DOHH2 (cell line): ENCODE results near the gene FHOD1.

Experiments used
- H3F3A ChIP-seq: fragments of 200-600 bp; sonication (generic), shearing (Covaris generic); 2 replicates; pipeline ENCODE4 v1.6.0; 2016; ENCODE audit warnings: antibody characterized with exemption, mild to moderate bottlenecking; ENCODE audit not compliant: control insufficient read depth, insufficient read depth
- H3K27ac ChIP-seq: fragments of 200-600 bp; sonication (generic); 2 replicates; pipeline ENCODE4 v1.5.1; 2014; ENCODE audit warnings: low read depth, mild to moderate bottlenecking, low read length, moderate library complexity
- H3K27me3 ChIP-seq: fragments of 200-600 bp; sonication (generic); 2 replicates; pipeline ENCODE4 v1.6.1; 2014; ENCODE audit warnings: mild to moderate bottlenecking, low read length, mixed read lengths; ENCODE audit not compliant: control insufficient read depth
- H3K36me3 ChIP-seq: fragments of 200-600 bp; sonication (generic); 2 replicates; pipeline ENCODE4 v1.6.1; 2014; ENCODE audit warnings: mild to moderate bottlenecking, low read length, moderate library complexity, mixed read lengths; ENCODE audit not compliant: control insufficient read depth
- H3K4me1 ChIP-seq: fragments of 200-600 bp; sonication (generic); 2 replicates; pipeline ENCODE4 v1.6.1; 2014; ENCODE audit warnings: mild to moderate bottlenecking, low read length, mixed read lengths; ENCODE audit not compliant: control insufficient read depth
- H3K4me2 ChIP-seq: fragments of 200-600 bp; sonication (generic); 2 replicates; pipeline ENCODE4 v1.6.0; 2014; ENCODE audit warnings: mild to moderate bottlenecking, low read length, moderate library complexity
- H3K4me3 ChIP-seq: fragments of 200-600 bp; sonication (generic); 2 replicates; pipeline ENCODE4 v1.5.1; 2014; ENCODE audit warnings: mild to moderate bottlenecking, low read length, mixed read lengths
- H3K79me2 ChIP-seq: fragments of 200-600 bp; sonication (generic); 2 replicates; pipeline ENCODE4 v1.6.1; 2014; ENCODE audit warnings: mild to moderate bottlenecking, low read length, mixed read lengths; ENCODE audit not compliant: control insufficient read depth
- H3K9me2 ChIP-seq: fragments of 200-600 bp; sonication (generic); replicated peaks from 2 replicates; pipeline ENCODE4 v1.6.1; 2014; ENCODE audit warnings: mild to moderate bottlenecking, low read length, mixed read lengths; ENCODE audit not compliant: control insufficient read depth
- H3K9me3 ChIP-seq: fragments of 200-600 bp; sonication (generic); 2 replicates; pipeline ENCODE4 v1.6.1; 2014; ENCODE audit warnings: antibody characterized with exemption, low read length, mixed read lengths; ENCODE audit not compliant: control insufficient read depth, insufficient read depth
- H4K20me1 ChIP-seq: fragments of 200-600 bp; sonication (generic); 2 replicates; pipeline ENCODE4 v1.6.0; 2014; ENCODE audit warnings: low read depth, mild to moderate bottlenecking, antibody characterized with exemption, low read length, moderate library complexity; ENCODE audit not compliant: control insufficient read depth, insufficient read depth
- EZH2phosphoT487 ChIP-seq: fragments of 200-600 bp; sonication (generic); IDR thresholded peaks from 2 replicates; pipeline ENCODE4 v1.6.1; 2017; ENCODE audit warnings: borderline replicate concordance, mild to moderate bottlenecking, antibody characterized with exemption, low read length, moderate library complexity, mixed read lengths
- TF ChIP-seq, protein P1 (sequence below): fragments of 200-600 bp; sonication (generic); IDR thresholded peaks from one replicate; pipeline ENCODE4 v1.5.1; 2014; ENCODE audit warnings: antibody characterized with exemption, mild to moderate bottlenecking, low read depth, low read length; ENCODE audit not compliant: poor library complexity, severe bottlenecking

FHOD1 gene

DNA sequence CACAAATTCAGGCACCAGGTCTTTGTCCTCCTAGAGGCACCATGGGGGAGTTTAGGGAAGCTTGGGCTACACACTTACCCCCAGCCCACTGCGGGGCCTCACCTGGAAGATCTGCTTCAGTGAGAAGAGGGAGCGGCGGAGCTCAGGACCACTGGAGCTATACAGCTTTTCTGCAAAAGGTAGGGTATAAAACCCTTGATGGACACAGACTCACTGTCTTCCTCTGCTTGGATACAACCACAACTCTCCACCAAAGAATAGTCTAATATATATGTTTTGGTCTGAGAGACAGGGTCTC, 9.1 kb downstream of the FHOD1 start:
- peaks cover 5% of the 10 kb centered on the region; the same call in 1 of the 2 replicates for H4K20me1 ChIP-seq
- H3F3A ChIP-seq, result no peaks in the 10 kb centered on the region
- H3K27ac ChIP-seq, result no peak overlapping the region
- no peaks in the 10 kb centered on the region for H3K9me2 ChIP-seq
- no peak overlapping the region for H3K4me3 ChIP-seq
- no peak overlapping the region for H3K4me2 ChIP-seq
- H3K9me3 ChIP-seq, result no peaks in the 10 kb centered on the region
- H3K36me3 ChIP-seq, result peaks cover 12% of the 10 kb centered on the region
- H3K79me2 ChIP-seq, result no peaks in the 10 kb centered on the region; the same call in 1 of the 2 replicates
- no peaks in the 10 kb centered on the region for H3K27me3 ChIP-seq
- no peak for TF ChIP-seq EZH2phosphoT487
- TF ChIP-seq, protein P1, sequence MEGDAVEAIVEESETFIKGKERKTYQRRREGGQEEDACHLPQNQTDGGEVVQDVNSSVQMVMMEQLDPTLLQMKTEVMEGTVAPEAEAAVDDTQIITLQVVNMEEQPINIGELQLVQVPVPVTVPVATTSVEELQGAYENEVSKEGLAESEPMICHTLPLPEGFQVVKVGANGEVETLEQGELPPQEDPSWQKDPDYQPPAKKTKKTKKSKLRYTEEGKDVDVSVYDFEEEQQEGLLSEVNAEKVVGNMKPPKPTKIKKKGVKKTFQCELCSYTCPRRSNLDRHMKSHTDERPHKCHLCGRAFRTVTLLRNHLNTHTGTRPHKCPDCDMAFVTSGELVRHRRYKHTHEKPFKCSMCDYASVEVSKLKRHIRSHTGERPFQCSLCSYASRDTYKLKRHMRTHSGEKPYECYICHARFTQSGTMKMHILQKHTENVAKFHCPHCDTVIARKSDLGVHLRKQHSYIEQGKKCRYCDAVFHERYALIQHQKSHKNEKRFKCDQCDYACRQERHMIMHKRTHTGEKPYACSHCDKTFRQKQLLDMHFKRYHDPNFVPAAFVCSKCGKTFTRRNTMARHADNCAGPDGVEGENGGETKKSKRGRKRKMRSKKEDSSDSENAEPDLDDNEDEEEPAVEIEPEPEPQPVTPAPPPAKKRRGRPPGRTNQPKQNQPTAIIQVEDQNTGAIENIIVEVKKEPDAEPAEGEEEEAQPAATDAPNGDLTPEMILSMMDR, result no peak
- H3K4me1 ChIP-seq, result peaks cover 5% of the 10 kb centered on the region

DNA sequence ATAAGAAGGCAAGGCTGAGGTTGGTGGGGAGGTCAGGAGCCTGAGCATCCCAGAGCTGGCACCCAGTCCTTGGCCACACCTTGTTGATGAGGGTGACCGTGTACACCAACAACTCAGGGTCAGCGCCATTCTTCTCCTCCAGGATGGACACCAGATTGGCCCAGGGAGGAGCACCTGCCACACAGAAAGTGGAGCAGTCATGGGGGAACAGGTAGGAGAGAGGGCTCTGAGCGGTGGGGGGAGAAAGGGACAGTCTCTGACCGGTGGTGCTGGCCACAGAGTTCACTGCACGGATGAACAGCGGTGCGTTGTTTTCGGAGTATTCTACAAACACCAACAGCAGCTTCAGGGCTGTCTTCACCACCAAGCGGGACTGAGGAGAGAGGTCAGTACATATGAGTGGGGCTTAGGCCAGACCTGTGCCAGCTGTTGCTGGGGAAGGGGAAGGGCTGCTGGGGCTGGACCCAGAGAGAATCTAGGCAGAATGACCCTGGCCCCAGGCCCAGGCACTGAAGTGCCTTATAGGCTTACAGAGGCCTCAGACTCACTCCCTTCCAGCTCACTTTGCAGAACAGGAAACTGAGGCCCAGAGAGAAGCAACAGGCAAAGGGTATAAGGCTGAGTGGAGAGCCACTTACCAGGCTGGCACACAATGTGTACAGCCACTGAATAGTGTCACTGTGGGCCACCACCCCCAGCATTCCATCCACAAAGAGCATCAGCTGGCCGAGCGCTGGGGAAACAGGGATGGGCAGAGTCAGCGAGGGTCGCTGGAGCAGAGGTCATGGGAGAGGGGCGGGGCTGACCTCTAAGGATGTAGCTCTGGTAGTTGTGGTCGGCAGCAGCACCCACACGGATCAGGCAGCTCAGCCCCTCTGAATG, 9.6 kb downstream of the FHOD1 start:
- no peak for TF ChIP-seq EZH2phosphoT487
- TF ChIP-seq, protein P1, result no peak
- Histone ChIP-seq H4K20me1 (peaks cover 5% of the 10 kb centered on the region; the same call in 1 of the 2 replicates), H3K27me3 (no peaks in the 10 kb centered on the region), H3K36me3 (peaks cover 12% of the 10 kb centered on the region), H3K4me1 (peaks cover 5% of the 10 kb centered on the region), H3K4me3 (no peak overlapping the region), H3K27ac (no peak overlapping the region), H3K9me3 (no peaks in the 10 kb centered on the region), H3F3A (no peaks in the 10 kb centered on the region), H3K9me2 (no peaks in the 10 kb centered on the region), H3K79me2 (no peaks in the 10 kb centered on the region; the same call in 1 of the 2 replicates), H3K4me2 (no peak overlapping the region)

- H3K27me3 ChIP-seq, result no peaks in the 10 kb centered on the region
- peaks cover 5% of the 10 kb centered on the region; the same call in 1 of the 2 replicates for H4K20me1 ChIP-seq
- H3K9me3 ChIP-seq, result no peaks in the 10 kb centered on the region
- peaks cover 12% of the 10 kb centered on the region for H3K36me3 ChIP-seq
- TF ChIP-seq, protein P1, result no peak
- TF ChIP-seq EZH2phosphoT487, result no peak
- H3K9me2 ChIP-seq, result no peaks in the 10 kb centered on the region
- no peaks in the 10 kb centered on the region for H3F3A ChIP-seq
- H3K79me2 ChIP-seq, result no peaks in the 10 kb centered on the region; the same call in 1 of the 2 replicates
- no peak overlapping the region for H3K4me3 ChIP-seq
- no peak overlapping the region for H3K4me2 ChIP-seq
- peaks cover 5% of the 10 kb centered on the region for H3K4me1 ChIP-seq
- no peak overlapping the region for H3K27ac ChIP-seq
These were observed 10.5 kb downstream of the FHOD1 start for GRCh38 chr16:67236563-67237395.
